Suprapubic skin (tissue), 4 donors: ENCODE measurements around the gene HSPA12B. TPM values are rescaled to one million over a fixed set of nuclear protein-coding genes. Genes with fewer than 3 reads are reported as not detected.

Experiments
- DNase-seq, 2 donors: peaks; one replicate each; pipeline ENCODE4 v3.0.0-alpha.2; 2019; ENCODE audit warnings: low spot score in 2 of 2
- H3K27ac ChIP-seq: fragments of 200-600 bp; sonication (generic); one replicate; pipeline ENCODE4 v1.5.1; 2019
- H3K27me3 ChIP-seq: fragments of 200-600 bp; sonication (generic); one replicate; pipeline ENCODE4 v1.5.1; 2019
- H3K36me3 ChIP-seq: fragments of 200-600 bp; sonication (generic); one replicate; pipeline ENCODE4 v1.5.1; 2019
- H3K4me1 ChIP-seq: fragments of 200-600 bp; sonication (generic); one replicate; pipeline ENCODE4 v1.5.1; 2019
- H3K4me3 ChIP-seq: fragments of 200-600 bp; sonication (generic); one replicate; pipeline ENCODE4 v1.5.1; 2019; ENCODE audit warnings: mild to moderate bottlenecking
- H3K9me3 ChIP-seq: fragments of 200-600 bp; sonication (generic); one replicate; pipeline ENCODE4 v1.5.1; 2019
- EP300 ChIP-seq: sonication (generic); formaldehyde crosslinking; IDR thresholded peaks from one replicate; pipeline ENCODE4 v1.6.1; 2017; ENCODE audit warnings: antibody characterized with exemption
- POLR2A ChIP-seq, 2 donors: fragments of 450-650 bp; IDR thresholded peaks; one replicate each; pipeline ENCODE4 v1.6.1; 2017; ENCODE audit warnings: antibody characterized with exemption in 2 of 2, mild to moderate bottlenecking in 2 of 2, moderate library complexity in 2 of 2
- POLR2AphosphoS5 ChIP-seq, 3 donors: sonication (generic); formaldehyde crosslinking; IDR thresholded peaks; one replicate each; pipeline ENCODE4 v1.6.1; 2017; ENCODE audit warnings: antibody characterized with exemption in 3 of 3
- WGBS: methylation state at CpG from one replicate; pipeline ENCODE4 v1.1.5; 2018; 5-methylcytosine and 5-hydroxymethylcytosine counted together
- total RNA-seq, 4 donors: library from RNA; depleted of rRNA; stranded (reverse); fragments of >200 nt; gene quantifications; one replicate each; pipeline ENCODE4 v1.1.0, GENCODE V29; 2016
- TF ChIP-seq, protein P1 (sequence below), 2 donors: fragments of 200-600 bp in 1 of 2; fragments of 450-650 bp in 1 of 2; sonication (generic) in 1 of 2; IDR thresholded peaks; one replicate each; pipeline ENCODE4 v1.5.1; 2016 to 2019; ENCODE audit warnings: antibody characterized with exemption in 2 of 2, mild to moderate bottlenecking in 1 of 2, moderate library complexity in 1 of 2

The HSPA12B gene
- total RNA-seq, 4 donors from 2014 or later, result 1.9 to 8.7 (median 4.4) TPM

DNA sequence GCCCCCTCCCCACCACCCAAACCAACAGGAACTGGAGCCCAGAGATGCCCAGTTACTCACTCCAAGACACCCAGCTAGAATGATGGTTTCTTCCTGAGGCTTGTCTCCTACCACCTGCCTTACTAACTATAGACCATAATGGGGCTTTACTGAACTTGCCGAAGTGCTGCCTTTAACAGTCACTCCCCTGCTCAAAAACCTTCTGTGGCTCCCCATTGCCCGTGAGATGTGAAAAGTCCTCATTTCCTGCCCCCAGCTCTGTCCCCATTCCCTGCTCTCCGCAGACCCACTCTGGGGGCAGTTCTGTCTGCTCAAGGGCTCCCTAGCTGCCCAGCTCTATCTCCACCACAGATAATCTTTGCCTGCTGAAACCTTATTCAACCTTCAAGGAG, 25.0 kb upstream of the HSPA12B start:
- 94% methylated on average over 3 of the region's 3 CpGs for WGBS

DNA sequence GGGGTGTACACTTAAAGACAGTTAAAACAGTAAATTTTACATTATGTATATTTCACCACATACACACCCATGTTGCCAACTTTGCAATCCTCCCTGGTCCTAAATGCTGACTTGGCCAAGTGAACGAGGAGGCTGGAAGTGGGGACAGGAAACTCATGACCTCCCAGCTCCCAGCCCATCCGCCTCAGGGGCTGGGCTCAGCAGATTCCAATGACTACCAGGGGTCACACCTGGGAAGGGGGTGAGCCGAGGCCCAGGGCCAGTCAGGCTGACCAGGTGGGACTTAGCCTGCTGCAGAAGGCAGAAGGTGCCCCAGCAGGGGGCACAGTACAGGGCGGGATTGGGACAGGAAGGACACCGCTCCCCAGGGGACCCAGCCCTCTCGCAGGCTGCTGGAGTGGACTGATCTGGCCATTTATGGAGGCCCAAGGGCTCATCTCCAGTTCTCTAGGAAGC, 22.4 kb upstream of the HSPA12B start:
- DNase-seq, result no peak
- WGBS, result 40% methylated on average over 6 of the region's 6 CpGs
- Histone ChIP-seq H3K9me3 (no peaks in the 10 kb centered on the region), H3K4me1 (peaks cover 15% of the 10 kb centered on the region), H3K27ac (no peak overlapping the region), H3K4me3 (no peak overlapping the region), H3K36me3 (no peaks in the 10 kb centered on the region), H3K27me3 (no peaks in the 10 kb centered on the region)
- TF ChIP-seq POLR2A (IDR thresholded peaks at IDR 0.05) (no peak), EP300 (no peak), POLR2AphosphoS5 (IDR thresholded peaks at IDR 0.05) (no peak)
- TF ChIP-seq, protein P1, sequence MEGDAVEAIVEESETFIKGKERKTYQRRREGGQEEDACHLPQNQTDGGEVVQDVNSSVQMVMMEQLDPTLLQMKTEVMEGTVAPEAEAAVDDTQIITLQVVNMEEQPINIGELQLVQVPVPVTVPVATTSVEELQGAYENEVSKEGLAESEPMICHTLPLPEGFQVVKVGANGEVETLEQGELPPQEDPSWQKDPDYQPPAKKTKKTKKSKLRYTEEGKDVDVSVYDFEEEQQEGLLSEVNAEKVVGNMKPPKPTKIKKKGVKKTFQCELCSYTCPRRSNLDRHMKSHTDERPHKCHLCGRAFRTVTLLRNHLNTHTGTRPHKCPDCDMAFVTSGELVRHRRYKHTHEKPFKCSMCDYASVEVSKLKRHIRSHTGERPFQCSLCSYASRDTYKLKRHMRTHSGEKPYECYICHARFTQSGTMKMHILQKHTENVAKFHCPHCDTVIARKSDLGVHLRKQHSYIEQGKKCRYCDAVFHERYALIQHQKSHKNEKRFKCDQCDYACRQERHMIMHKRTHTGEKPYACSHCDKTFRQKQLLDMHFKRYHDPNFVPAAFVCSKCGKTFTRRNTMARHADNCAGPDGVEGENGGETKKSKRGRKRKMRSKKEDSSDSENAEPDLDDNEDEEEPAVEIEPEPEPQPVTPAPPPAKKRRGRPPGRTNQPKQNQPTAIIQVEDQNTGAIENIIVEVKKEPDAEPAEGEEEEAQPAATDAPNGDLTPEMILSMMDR (IDR thresholded peaks at IDR 0.05), result no peak

More for the DNA sequence above, 25.0 kb upstream of the HSPA12B start:
- no peak for DNase-seq
- TF ChIP-seq EP300 (no peak), POLR2A (IDR thresholded peaks at IDR 0.05) (no peak), POLR2AphosphoS5 (IDR thresholded peaks at IDR 0.05) (no peak)
- TF ChIP-seq, protein P1 (IDR thresholded peaks at IDR 0.05), result no peak
- Histone ChIP-seq H3K27ac (no peak overlapping the region), H3K4me3 (no peak overlapping the region), H3K4me1 (peaks cover 15% of the 10 kb centered on the region), H3K36me3 (no peaks in the 10 kb centered on the region), H3K9me3 (no peaks in the 10 kb centered on the region), H3K27me3 (no peaks in the 10 kb centered on the region)

DNA sequence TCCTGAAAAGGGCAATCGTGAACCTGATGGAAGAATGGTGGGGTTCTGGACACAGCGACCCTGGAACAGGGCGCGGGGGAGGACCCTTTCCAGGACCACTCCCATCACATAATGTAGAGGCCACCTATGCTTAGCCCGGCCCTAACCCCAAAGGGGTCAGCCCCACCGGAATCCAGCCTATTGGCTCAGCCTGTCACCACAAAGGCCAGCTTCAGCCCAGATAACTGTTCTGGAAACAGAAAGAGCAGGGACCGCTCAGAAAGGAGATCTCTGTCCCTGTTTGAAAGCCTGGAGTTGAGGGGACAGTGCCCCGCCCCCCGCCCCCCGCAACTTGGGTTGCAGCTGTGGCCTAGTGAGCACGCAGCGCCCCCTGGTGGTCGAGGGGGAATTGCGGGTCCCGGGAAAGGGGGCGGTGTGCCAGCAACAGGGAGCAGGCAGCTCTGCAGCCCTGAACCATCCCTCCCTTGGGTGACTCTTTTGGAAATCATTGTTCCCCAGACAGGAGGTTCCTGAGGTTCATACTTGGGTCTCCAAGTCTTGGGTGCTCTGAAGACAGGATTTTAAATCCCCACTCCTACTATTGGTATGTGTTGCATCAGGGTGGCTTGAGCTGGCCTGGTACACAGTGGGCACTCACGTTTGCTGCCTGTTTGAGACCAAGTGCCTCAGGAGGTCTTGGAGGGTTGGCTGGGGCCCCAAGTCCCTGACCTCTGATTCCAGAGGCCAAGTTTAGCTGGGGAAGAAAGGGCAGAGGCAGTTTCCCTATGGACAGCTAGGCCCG, 21.6 kb upstream of the HSPA12B start:
- Histone ChIP-seq H3K36me3 (no peaks in the 10 kb centered on the region), H3K27me3 (no peaks in the 10 kb centered on the region), H3K4me3 (peak overlapping the region; percentile 17), H3K27ac (no peak overlapping the region), H3K4me1 (peaks cover 15% of the 10 kb centered on the region), H3K9me3 (no peaks in the 10 kb centered on the region)
- peak in 1 of 2 donors; percentile 91 for DNase-seq
- TF ChIP-seq POLR2AphosphoS5 (IDR thresholded peaks at IDR 0.05) (no peak), POLR2A (IDR thresholded peaks at IDR 0.05) (no peak)
- TF ChIP-seq, protein P1 (IDR thresholded peaks at IDR 0.05), result peak; percentile 87 to 92
- WGBS, result 24% methylated on average over 9 of the region's 18 CpGs

DNA sequence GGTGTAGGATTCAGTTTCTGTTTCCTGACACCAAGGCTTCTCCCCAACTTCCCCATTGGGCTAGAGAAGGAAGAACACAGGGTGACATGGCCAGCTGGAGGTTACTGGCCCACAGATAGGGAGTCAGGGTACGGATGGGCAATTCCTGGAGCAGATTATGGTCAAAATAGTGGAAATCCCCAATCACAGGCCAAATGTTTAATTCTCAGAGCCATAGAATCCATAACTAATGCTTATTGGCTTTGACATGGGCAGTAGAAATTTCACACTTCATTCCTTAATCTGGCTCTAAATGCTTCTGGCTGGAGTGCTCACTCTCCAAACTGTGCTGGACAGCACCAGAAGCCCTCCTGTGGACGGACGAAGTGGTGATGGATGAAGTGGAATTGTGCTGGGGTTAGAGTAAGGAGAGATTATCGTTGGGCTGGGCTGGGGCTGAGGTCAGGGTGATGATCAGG, 21.0 kb upstream of the HSPA12B start:
- DNase-seq, result no peak
- Histone ChIP-seq H3K27me3 (no peaks in the 10 kb centered on the region), H3K27ac (no peak overlapping the region), H3K9me3 (no peaks in the 10 kb centered on the region), H3K4me3 (peak overlapping the region; percentile 17), H3K36me3 (no peaks in the 10 kb centered on the region), H3K4me1 (peaks cover 15% of the 10 kb centered on the region)
- 74% methylated on average over 4 of the region's 4 CpGs for WGBS
- no peak for TF ChIP-seq POLR2AphosphoS5 (IDR thresholded peaks at IDR 0.05)
- no peak for TF ChIP-seq POLR2A (IDR thresholded peaks at IDR 0.05)

DNA sequence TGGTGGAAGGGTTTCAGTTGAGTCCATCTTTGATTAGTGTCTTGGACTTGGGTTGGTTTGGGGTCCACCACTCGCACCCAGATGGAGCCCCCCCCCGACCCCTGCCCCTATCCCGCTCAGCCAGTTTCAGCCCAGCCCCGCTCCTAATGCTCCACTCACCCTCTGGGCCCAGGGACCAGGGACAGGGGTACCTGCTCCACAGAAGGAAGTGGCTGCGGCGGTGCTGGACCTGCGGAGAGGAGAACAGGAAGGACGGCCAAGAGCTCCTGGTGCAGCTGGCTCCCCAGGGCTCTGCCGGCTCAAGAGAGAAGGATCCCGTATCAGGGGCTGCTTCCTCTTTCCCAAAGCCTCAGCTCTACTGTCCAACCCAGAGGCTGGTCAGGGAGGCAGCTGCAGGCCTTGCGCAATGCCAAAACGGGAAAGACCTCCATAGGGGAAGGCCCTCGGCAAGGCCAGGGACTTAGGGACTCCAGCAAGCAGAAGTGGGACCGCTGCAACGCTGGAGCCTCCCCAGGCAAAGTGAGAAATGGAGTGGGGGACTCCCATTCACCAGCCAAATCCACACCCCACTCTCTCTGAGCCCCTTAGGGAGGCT, 20.1 kb upstream of the HSPA12B start, which contains the start of gene SIGLEC1:
Gene SIGLEC1 (minus strand): TSS at position 322 of the 595 bp plus-strand sequence. CDS start 5,472 bp downstream, outside the sequence.
- Histone ChIP-seq H3K4me1 (peaks cover 15% of the 10 kb centered on the region), H3K4me3 (peak within 1 kb of the TSS; percentile 17), H3K9me3 (no peaks in the 10 kb centered on the region), H3K27ac (no peak within 1 kb of the TSS), H3K27me3 (no peaks in the 10 kb centered on the region), H3K36me3 (no peaks in the 10 kb centered on the region)
- 85% methylated on average over 12 of the region's 15 CpGs for WGBS
- DNase-seq, result no peak
- no peak for TF ChIP-seq EP300
- no peak for TF ChIP-seq POLR2AphosphoS5 (IDR thresholded peaks at IDR 0.05)
- no peak for TF ChIP-seq POLR2A (IDR thresholded peaks at IDR 0.05)
- TF ChIP-seq, protein P1 (IDR thresholded peaks at IDR 0.05), result no peak
